Measurements from ENCODE around the gene RAB6B.

The RAB6B gene

GRCh38 chr3:133833880-133834620 lies 61.6 kb downstream of the RAB6B start:
- no peak for DNase-seq

DNA sequence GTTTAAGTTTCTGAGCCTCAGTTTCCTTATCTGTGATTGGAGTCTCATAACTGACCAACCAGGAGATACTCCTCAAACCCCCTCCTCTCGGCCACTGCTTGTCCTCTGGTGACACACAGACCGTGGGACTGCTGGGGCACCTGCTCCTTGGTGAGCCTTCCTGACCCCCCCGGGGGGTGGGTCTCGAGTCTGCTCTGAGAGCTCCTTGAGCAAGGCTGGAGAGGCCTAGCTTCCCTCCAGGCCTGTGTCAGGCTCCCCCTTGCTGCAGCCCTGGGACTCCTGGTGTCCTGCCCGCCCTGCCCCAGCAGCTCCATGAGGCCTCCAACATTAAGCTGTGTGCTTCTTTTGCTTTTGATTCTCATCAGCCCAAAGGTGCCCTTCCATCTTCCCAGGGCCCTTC lies 62.4 kb downstream of the RAB6B start:
- no peak for DNase-seq

DNA sequence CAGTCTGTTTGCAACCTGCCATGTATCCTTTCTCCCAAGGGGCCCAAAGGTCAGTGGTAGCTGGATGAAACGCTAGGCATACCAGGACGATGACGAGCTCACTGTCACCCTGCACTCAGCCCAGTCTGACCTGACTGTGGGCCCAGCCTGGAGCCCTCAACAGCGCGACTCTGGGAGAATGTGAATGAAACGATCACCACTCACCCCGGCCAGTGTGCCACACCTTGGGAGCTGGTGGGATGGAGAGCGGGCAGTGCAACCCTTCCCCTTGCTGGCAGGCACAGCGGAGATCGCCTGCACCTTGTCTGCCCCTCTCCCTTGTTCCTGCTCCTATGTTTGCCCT lies 62.9 kb downstream of the RAB6B start:
- no peak for DNase-seq

- DNase-seq: no peak
These were observed 63.5 kb downstream of the RAB6B start for GRCh38 chr3:133831966-133832801.

DNA sequence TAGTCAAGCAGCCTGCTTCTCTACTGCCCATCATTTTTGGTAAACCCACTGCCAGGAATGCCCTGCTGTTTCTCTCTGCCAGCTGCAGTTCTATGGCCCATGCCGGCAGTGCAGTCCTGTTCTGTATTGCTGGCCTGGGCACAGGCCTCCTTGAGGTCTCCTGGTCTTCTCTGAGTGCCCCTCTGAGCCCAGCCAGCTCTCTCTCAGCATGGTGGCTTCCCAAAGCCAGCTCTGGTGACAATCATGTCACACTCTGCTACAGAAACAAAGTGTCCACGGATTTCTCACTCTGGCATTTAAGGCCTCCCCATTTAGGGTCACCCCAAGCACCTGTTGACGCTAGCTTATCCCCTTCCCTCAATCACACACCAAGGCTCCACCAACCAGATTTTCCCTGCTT lies 65.6 kb downstream of the RAB6B start:
- DNase-seq: no peak

DNA sequence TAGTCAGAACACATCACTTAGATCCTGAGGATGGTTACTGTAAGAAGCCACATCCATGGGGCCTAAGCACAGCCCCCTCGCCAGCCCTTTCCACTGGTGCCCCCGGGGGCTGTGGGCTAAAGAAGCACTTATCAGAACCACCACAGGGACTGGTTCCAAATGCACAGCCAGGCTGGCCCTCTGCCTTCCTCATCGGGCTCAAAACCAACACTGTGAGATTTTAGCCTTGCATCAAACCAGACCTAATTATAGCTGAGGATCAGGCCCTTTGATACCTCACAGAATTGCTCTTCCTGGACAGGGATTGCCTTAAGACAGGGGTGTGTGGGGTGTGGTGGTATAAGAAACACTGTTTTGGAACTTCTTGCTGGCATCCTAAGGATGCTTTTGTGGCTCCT lies 66.4 kb downstream of the RAB6B start:
- DNase-seq: no peak

- DNase-seq: no peak
These were observed 66.9 kb downstream of the RAB6B start for GRCh38 chr3:133828576-133829309.

GRCh38 chr3:133827684-133828083 lies 68.0 kb downstream of the RAB6B start:
- no peak for DNase-seq

- no peak for DNase-seq
These were observed 68.5 kb downstream of the RAB6B start for GRCh38 chr3:133827136-133827535.

- no peak for DNase-seq
These were observed 69.5 kb downstream of the RAB6B start for GRCh38 chr3:133825969-133826727.

- no peak for DNase-seq
These were observed 70.7 kb downstream of the RAB6B start for GRCh38 chr3:133824961-133825485.

DNA sequence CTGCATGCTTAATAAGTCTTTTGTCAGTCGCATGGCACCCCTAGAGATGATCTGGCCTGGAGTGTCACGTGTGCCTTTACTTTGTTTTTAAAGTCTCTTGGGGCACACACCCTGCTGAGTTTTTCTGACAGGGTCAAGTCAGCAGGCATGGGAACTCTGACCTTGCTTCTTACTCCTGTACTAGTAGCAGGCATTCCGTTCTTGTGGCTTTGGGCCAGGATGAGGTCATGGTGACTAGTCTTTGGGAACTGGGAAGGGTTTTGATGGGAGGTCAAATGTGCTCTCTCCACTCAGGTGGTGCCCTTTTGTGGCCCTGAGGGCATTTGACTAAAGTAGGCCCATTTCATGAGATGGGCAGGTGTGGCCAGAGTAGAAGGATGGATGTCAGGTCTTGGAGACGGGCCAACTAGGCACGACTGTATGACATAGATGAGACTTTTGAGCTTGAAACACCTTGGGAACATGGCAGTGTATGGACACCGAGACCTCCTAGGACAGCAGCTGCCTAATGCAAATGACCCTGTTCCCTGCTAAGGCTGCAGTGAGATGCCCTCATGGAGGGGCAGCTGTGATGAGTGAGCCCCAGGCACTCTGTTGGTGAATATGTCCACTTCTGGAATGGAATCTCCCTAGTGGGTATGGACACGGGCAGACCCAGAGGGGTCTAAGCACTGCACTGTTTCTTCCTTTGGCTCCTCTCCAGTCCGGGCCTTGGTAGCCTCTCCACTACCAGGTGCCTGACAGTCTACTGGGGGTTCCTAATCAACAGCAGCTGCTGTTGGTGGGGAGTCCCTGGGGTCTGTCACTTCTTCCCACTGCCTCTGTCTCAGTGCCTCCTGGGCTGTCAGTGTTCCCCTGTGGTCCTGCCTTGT lies 73.7 kb downstream of the RAB6B start:
- DNase-seq: no peak

- no peak for DNase-seq
These were observed 74.6 kb downstream of the RAB6B start for GRCh38 chr3:133820889-133821675.

DNA sequence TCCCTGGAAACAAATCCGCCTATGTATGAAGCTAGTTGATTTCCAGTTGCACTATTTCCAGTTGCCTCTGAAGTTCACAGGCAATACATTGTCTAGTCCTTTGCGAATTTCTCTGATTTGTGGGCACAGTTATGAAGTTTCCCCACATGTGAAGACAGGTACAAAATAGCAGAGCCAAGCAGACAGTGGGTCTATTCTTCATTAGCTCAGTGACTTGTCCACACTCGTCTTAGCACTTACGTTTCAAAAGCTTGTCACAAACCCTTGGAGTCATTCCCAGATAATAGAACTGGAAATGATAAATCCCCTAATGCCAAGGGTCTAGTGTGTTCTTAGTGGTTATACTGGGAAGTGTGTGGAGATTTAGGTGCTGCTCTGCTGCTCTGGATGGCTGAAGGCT lies 75.6 kb downstream of the RAB6B start:
- no peak for DNase-seq

- no peak for DNase-seq
These were observed 80.3 kb downstream of the RAB6B start for GRCh38 chr3:133815386-133815785.

DNA sequence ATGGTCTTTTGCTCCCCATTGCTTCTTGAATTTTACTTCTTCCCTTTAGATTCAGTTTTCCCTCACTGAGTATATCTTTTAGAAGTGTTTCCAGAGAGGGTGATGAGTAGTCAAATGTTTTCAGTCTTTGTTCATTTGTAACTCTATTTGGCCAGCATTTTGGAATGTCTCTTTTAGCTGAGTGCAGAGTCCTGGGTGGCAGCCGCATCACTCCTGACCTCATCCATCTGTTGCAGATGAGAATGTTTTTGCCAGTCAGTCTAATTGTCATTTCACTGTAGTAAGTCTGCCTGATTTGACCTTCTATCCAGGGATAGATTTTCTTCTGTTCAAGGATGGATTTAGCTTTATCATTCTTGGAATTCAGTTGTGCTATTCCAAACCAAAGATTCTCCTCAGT lies 82.8 kb downstream of the RAB6B start:
- no peak for DNase-seq

GRCh38 chr3:133805702-133806475 lies 89.8 kb downstream of the RAB6B start, which contains the start of gene SRPRB:
Gene SRPRB (plus strand): TSS chr3:133805815. CDS start chr3:133805849, 34 bp downstream.
- peak; percentile 95 for DNase-seq

DNA sequence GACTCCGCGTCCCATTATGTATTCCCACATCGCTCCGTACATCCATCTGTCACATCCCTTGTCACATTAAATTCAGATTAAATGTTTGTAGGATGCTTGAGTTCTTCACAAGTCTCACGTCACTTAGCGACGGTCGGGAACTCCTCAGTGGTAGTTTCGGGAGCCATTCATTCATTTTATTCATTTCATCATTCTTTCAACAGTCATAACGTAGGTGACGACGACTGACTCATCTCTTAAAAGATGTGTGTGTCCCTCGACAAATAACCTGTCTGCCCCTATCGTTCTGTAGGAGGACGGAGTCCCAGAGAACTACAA lies 90.3 kb downstream of the RAB6B start:
- DNase-seq: no peak

- DNase-seq: no peak
These were observed 90.8 kb downstream of the RAB6B start for GRCh38 chr3:133804896-133805295.

DNA sequence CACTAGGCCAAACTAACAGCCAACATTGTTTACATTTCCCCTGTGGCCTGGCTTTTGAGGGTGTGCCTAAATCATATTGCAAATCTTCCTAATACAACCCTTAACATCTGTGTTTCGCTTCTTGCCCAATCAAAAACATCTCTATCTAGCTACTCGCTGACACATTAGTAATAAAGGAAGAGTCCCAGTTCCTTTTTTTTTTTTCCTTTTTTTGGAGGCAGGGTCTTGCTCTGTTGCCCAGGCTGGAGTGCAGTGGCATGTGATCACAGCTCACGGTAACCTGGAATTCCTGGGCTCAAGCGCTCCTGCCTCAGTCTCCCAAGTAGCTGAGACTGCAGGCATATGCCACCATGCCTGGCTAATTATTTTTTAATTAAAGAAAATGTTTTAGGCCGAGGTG lies 92.2 kb downstream of the RAB6B start:
- no peak for DNase-seq

Data from left hindlimb (tissue), 1 donor.